K562 (cell line): Measurements from ENCODE around the gene ST6GAL1. TPM values are rescaled to one million over a fixed set of nuclear protein-coding genes. Genes with fewer than 3 reads are reported as not detected.
A peak's percentile ranks its signal among the peaks of the same experiment; 100 is the strongest.

ENCODE experiments used
- ATAC-seq: fragments of 200-7000 bp; cut with Tn5 transposase; 3 replicates; pipeline ENCODE4 v1.9.1; 2020; ENCODE audit warnings: moderate library complexity
- BruUV-seq: library from RNA; stranded (reverse); fragments of 400-500 nt; replicated peaks from 2 replicates; lab custom pipeline; 2021; lab: Mats Ljungman, UMichigan
- CTCF ChIA-PET: fragments of 300-600 bp; formaldehyde crosslinking; extraction: SDS; loops from one replicate; lab custom pipeline; 2021; ENCODE audit warnings: low intra/inter-chr PET ratio; lab: Yijun Ruan, JAX
- POLR2A ChIA-PET: fragments of 300-600, 350-650 bp; sonication (Branson Sonifier 250); formaldehyde crosslinking; extraction: SDS; loops from one replicate; lab custom pipeline; 2021; ENCODE audit warnings: antibody characterized with exemption, inconsistent platforms; lab: Yijun Ruan, JAX
- DNase-seq, 4 experiments: peaks; one replicate each; pipeline versions ENCODE4 v3.0.0 to v3.0.0-alpha.2; 2011 to 2018; ENCODE audit warnings: low spot score in 3 of 4, mixed read lengths in 3 of 4; ENCODE audit errors: extremely low read depth in 1 of 4
- FAIRE-seq: peaks from 2 replicates; lab custom pipeline; 2011; peaks lifted over from hg19 to GRCh38; lab: Jason Lieb, UNC
- H2AFZ ChIP-seq: 2 replicates; pipeline ENCODE4 v1.6.0; 2011; ENCODE audit warnings: low read depth, low read length, control low read depth, inconsistent platforms
- H3K27ac ChIP-seq: fragments of 200-600 bp; 3 replicates; pipeline ENCODE4 v1.8.0; 2011; ENCODE audit warnings: low read depth, mild to moderate bottlenecking, control low read depth, inconsistent platforms, low read length, moderate library complexity, mixed read lengths; ENCODE audit errors: extremely low read depth
- H3K27me3 ChIP-seq, 2 experiments: fragments of 300-600 bp in 1 of 2; 2 replicates in 1 of 2; 3 replicates in 1 of 2; pipeline versions ENCODE4 v1.6.0 to v1.8.0; 2011; ENCODE audit warnings: inconsistent platforms in 2 of 2, low read length in 2 of 2, mild to moderate bottlenecking in 1 of 2, mixed read lengths in 1 of 2, moderate library complexity in 1 of 2; ENCODE audit not compliant: control insufficient read depth in 2 of 2, insufficient read depth in 2 of 2
- H3K36me3 ChIP-seq: fragments of 300-600 bp; 3 replicates; pipeline ENCODE4 v1.8.0; 2011; ENCODE audit warnings: mild to moderate bottlenecking, low read length, inconsistent platforms; ENCODE audit not compliant: control insufficient read depth, insufficient read depth
- H3K4me1 ChIP-seq, 2 experiments: fragments of 200-600 bp in 1 of 2; replicated peaks in 1 of 2; 2 replicates in 1 of 2; 3 replicates in 1 of 2; pipeline versions ENCODE4 v1.5.1 to v1.8.0; 2011; ENCODE audit warnings: inconsistent platforms in 2 of 2, low read length in 2 of 2, mild to moderate bottlenecking in 1 of 2, mixed read lengths in 1 of 2, moderate library complexity in 1 of 2; ENCODE audit not compliant: control insufficient read depth in 2 of 2, insufficient read depth in 2 of 2
- H3K4me2 ChIP-seq: 2 replicates; pipeline ENCODE4 v1.6.1; 2011; ENCODE audit warnings: low read length, control low read depth, inconsistent platforms, mixed read lengths; ENCODE audit not compliant: insufficient read depth
- H3K4me3 ChIP-seq: fragments of 200-600 bp; sonication (generic), shearing (Covaris generic); 2 replicates; pipeline ENCODE4 v1.5.1; 2016; ENCODE audit warnings: control low read depth, inconsistent platforms
- H3K79me2 ChIP-seq: fragments of 200-600 bp; 3 replicates; pipeline ENCODE4 v1.8.0; 2011; ENCODE audit warnings: low read length, inconsistent platforms; ENCODE audit not compliant: control insufficient read depth, insufficient read depth
- H3K9ac ChIP-seq, 2 experiments: 2 replicates each; pipeline versions ENCODE4 v1.6.0 to v1.6.1; 2011; ENCODE audit warnings: low read depth in 2 of 2, low read length in 2 of 2, control low read depth in 1 of 2, inconsistent platforms in 1 of 2, mild to moderate bottlenecking in 1 of 2, mixed read lengths in 1 of 2; ENCODE audit not compliant: insufficient read depth in 1 of 2
- H3K9me1 ChIP-seq: one replicate; pipeline ENCODE4 v1.6.0; 2011; ENCODE audit warnings: inconsistent platforms, mild to moderate bottlenecking, low read length, moderate library complexity; ENCODE audit not compliant: control insufficient read depth, insufficient read depth
- H3K9me3 ChIP-seq: replicated peaks from 2 replicates; pipeline ENCODE4 v1.5.1; 2011; ENCODE audit warnings: low read depth, low read length, inconsistent platforms; ENCODE audit not compliant: control insufficient read depth, insufficient read depth
- H4K20me1 ChIP-seq: replicated peaks from 2 replicates; pipeline ENCODE4 v1.6.1; 2011; ENCODE audit warnings: low read length, inconsistent platforms, mixed read lengths; ENCODE audit not compliant: control insufficient read depth, insufficient read depth
- BDP1 ChIP-seq: IDR thresholded peaks from 3 replicates; pipeline ENCODE4 v1.6.1; 2011; ENCODE audit not compliant: insufficient read length, insufficient read depth
- CEBPB ChIP-seq: fragments of 450-650 bp; IDR thresholded peaks from 2 replicates; pipeline ENCODE4 v1.6.1; 2016; ENCODE audit warnings: missing genetic modification characterization, missing compliant biosample characterization
- GTF2B ChIP-seq: IDR thresholded peaks from 2 replicates; pipeline ENCODE4 v1.6.1; 2011; ENCODE audit not compliant: insufficient read length; ENCODE audit errors: extremely low read depth
- MTA1 ChIP-seq: fragments of 450-650 bp; IDR thresholded peaks from 2 replicates; pipeline ENCODE4 v1.6.1; 2017; ENCODE audit warnings: borderline replicate concordance
- NCOR1 ChIP-seq: fragments of 450-650 bp; IDR thresholded peaks from 2 replicates; pipeline ENCODE4 v1.6.1; 2016; ENCODE audit warnings: mild to moderate bottlenecking, moderate library complexity
- NFATC3 ChIP-seq: fragments of 450-650 bp; IDR thresholded peaks from 2 replicates; pipeline ENCODE4 v1.6.1; 2017; ENCODE audit warnings: mild to moderate bottlenecking
- RNF2 ChIP-seq: sonication (generic); IDR thresholded peaks from 2 replicates; pipeline ENCODE4 v1.6.1; 2016
- SNRNP70 ChIP-seq: fragments of 200-400 bp; formaldehyde crosslinking; optimal IDR thresholded peaks from 2 replicates; pipeline ENCODE3; 2017; ENCODE audit warnings: low read depth, low read length
- ZBTB1 ChIP-seq: sonication (generic); formaldehyde crosslinking; IDR thresholded peaks from 2 replicates; pipeline ENCODE4 v1.8.1; 2023; ENCODE audit warnings: missing genetic modification reagents, low read depth, mild to moderate bottlenecking, borderline replicate concordance
- ZHX1 ChIP-seq: fragments of 150-350 bp; conservative IDR thresholded peaks from 2 replicates; pipeline ENCODE4 v1.6.1; 2014; ENCODE audit warnings: low read length
- ZNF280B ChIP-seq: fragments of 250-450 bp; sonication (Bioruptor Pico); IDR thresholded peaks from 2 replicates; pipeline ENCODE4 v1.5.1; 2021; ENCODE audit warnings: mild to moderate bottlenecking
- ZNF79 ChIP-seq: fragments of 250-450 bp; sonication (Bioruptor Pico); IDR thresholded peaks from 2 replicates; pipeline ENCODE4 v1.4.0; 2020; ENCODE audit warnings: low read depth, mild to moderate bottlenecking, moderate library complexity
- WGBS: fragments of 100-300 bp; shearing (Covaris generic); methylation state at CpG from one replicate; pipeline ENCODE4 v1.1.6; 2016; ENCODE audit warnings: low coverage, mixed read lengths; ENCODE audit not compliant: insufficient coverage; ENCODE audit errors: missing lambda C conversion rate; 5-methylcytosine and 5-hydroxymethylcytosine counted together
- in situ Hi-C: fragments of 300-500 bp; cut with MboI; formaldehyde crosslinking; loops from 4 replicates; pipeline ENCODE4 v1.15.0; 2018; ENCODE audit warnings: inconsistent platforms, mixed read lengths
- intact Hi-C: fragments of 100-400 bp; cut with micrococcal nuclease; formaldehyde crosslinking; loops from 2 replicates; pipeline ENCODE4 v1.14.2; 2022
- polyA plus RNA-seq, 8 experiments: library from polyadenylated mRNA; depleted of rRNA in 4 of 8; stranded (reverse) in 5 of 8; unstranded in 3 of 8; fragments of >200 nt; fragmentation: Nextera tagmentation in 2 of 8; fragmentation: Illumina TruSeq in 1 of 8; extraction: Ambion mirVana in 2 of 8; extraction: Trizol in 1 of 8; gene quantifications; 2 replicates each; pipeline versions ENCODE4 v1.2.1 to v1.2.3, GENCODE V29; 2011 to 2014; ENCODE audit warnings: inconsistent platforms in 1 of 8, missing spikeins in 1 of 8
- total RNA-seq, 7 experiments: library from RNA; depleted of rRNA in 6 of 7; stranded (reverse); fragments of >200 nt in 6 of 7; fragmentation: Illumina TruSeq in 2 of 7; extraction: Trizol in 2 of 7; gene quantifications; 2 replicates each; pipeline versions ENCODE4 v1.2.1 to v1.2.3, GENCODE V29; 2011 to 2021; ENCODE audit warnings: low replicate concordance in 1 of 7

Gene ST6GAL1
- total and polyA plus RNA-seq, 9 of the 15 experiments (the other 6 are each of a cell fraction or from before 2014, with no cell fraction given) = 31.9 to 145 (median 71.0) TPM

- Histone ChIP-seq H4K20me1 (no peaks in the 10 kb centered on the region), H2AFZ (no peak overlapping the region), H3K27me3 (no peaks in the 10 kb centered on the region), H3K9me1 (no peaks in the 10 kb centered on the region), H3K9me3 (no peaks in the 10 kb centered on the region), H3K27ac (no peak overlapping the region), H3K4me1 (peaks cover 4 to 11% of the 10 kb centered on the region in 2 experiments; a peak in 4 of 5 replicates), H3K36me3 (peaks cover 48% of the 10 kb centered on the region), H3K4me3 (no peak overlapping the region), H3K9ac (peak overlapping the region in 1 of 2 experiments; percentile 27; a peak in 1 of 4 replicates), H3K4me2 (no peak overlapping the region), H3K79me2 (peaks cover 20% of the 10 kb centered on the region; the same call in 1 of the 3 replicates)
- FAIRE-seq = no peak
- TF ChIP-seq ZNF79 (CRISPR knock-in tag) (no peak), MTA1 (no peak), ZNF280B (CRISPR knock-in tag) (no peak), BDP1 (no peak), RNF2 (no peak), SNRNP70 (no peak), GTF2B (no peak), ZHX1 (no peak), NCOR1 (no peak), ZBTB1 (no peak), CEBPB (tag) (no peak), NFATC3 (no peak)
- intact Hi-C loops (no loop called here), in situ Hi-C loops (no loop called here)
- no TSS peak for BruUV-seq
- 76% methylated on average over 6 of the region's 7 CpGs for WGBS
- ATAC-seq = no peak
- CTCF ChIA-PET = no interaction called here
- POLR2A ChIA-PET = no interaction called here
- DNase-seq = no peak
Observed at GRCh38 chr3:187012609-187013051, 82.3 kb downstream of the ST6GAL1 start.
